ENCODE results near the gene CEP126.

- TF ChIP-seq CTCF (IDR thresholded peaks at IDR 0.05; ENCODE audit: low read depth, low read length) (no peak), POLR2A (IDR thresholded peaks at IDR 0.05; ENCODE audit: extremely low read depth, insufficient read length) (no peak), MYC (IDR thresholded peaks at IDR 0.05; ENCODE audit: low read depth, low read length) (no peak), MAX (IDR thresholded peaks at IDR 0.05; ENCODE audit: low read depth, low read length) (no peak)
Measured at GRCh38 chr11:101914738-101915426, at the start of gene CEP126.
